Measurements from ENCODE around the gene HSBP1L1.

- TF ChIP-seq CTCF (IDR thresholded peaks at IDR 0.05) (no peak), POLR2A (IDR thresholded peaks at IDR 0.05) (no peak)
Measured at GRCh38 chr18:80006724-80007123, 42.3 kb downstream of the HSBP1L1 start.

Measured in upper lobe of left lung (tissue), 4 donors.